NCI-H1105 (cell line): ENCODE data around the gene INA.
A peak's percentile ranks its signal among the peaks of the same experiment; 100 is the strongest.
"Not testable (repeated sequence)": the region's sequence is repeated elsewhere in the genome, so short reads cannot be mapped to it uniquely, and the experiment has no call there.

Experiments
- DNase-seq: peaks from one replicate; lab custom pipeline; 2025; lab: John Stamatoyannopoulos, UW

The INA gene

DNA sequence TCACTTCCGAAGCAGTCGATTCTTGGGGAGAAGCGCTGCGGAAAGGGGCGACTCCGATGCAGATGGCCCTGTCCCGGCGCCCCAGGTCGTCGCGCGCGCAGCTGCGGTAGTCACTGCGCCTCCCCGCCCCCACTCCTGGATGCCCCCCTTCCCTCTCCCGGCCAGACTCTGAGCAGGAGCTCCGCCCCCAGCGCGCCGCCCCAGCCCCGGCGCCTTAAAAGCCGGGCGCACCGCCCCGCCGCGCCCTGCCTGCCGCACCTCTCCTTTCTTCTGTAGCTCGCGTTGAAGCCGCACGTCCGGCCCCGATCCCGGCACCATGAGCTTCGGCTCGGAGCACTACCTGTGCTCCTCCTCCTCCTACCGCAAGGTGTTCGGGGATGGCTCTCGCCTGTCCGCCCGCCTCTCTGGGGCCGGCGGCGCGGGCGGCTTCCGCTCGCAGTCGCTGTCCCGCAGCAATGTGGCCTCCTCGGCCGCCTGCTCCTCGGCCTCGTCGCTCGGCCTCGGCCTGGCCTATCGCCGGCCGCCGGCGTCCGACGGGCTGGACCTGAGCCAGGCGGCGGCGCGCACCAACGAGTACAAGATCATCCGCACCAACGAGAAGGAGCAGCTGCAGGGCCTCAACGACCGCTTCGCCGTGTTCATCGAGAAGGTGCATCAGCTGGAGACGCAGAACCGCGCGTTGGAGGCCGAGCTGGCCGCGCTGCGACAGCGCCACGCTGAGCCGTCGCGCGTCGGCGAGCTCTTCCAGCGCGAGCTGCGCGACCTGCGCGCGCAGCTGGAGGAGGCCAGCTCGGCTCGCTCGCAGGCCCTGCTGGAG is at the start of gene INA:
INA (plus strand) TSS at position 243 of the 817 bp plus-strand sequence; CDS start at position 317, 74 bp downstream.
- peak; percentile 60 for DNase-seq

GRCh38 chr10:103227416-103227815 is 49.5 kb upstream of the INA start:
- no peak for DNase-seq

- no peak for DNase-seq
These were observed 45.8 kb upstream of the INA start for GRCh38 chr10:103231047-103231551.

- DNase-seq: no peak
These were observed 44.7 kb upstream of the INA start for GRCh38 chr10:103232131-103232673.

DNA sequence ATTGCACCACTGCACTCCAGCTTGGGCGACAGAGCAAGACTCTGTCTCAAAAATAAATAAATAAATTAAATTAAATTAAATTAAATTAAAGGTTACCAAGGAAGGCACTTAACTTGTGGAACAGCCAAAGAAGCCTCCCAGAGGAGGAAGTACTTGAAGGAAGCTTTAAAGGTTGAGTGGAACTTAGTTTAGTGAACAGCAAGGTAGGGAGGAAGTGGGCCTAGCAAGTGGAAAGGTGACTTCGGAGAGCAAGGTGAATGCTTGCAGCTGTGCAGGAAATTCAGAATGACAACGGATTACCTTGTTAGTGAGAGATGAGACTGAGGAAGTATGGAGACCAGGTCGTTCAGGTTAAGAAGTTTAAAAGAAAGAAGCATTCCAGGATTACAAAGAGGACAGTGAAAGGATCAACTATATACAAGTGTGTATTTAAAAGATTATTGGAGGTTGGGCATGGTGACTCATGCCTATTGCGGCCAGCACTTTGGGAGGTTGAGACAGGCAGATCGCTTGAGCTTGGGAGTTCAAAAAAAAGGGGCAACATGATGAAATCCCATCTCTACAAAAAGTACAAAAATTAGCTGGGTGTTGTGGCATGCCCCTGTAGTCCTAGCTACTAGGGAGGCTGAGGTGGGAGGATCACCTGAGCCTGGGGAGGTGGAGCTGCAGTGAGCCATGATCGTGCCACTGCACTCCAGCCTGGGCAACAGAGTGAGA is 44.0 kb upstream of the INA start:
- DNase-seq: no peak

- DNase-seq: no peak
These were observed 41.2 kb upstream of the INA start for GRCh38 chr10:103235775-103236174.

DNA sequence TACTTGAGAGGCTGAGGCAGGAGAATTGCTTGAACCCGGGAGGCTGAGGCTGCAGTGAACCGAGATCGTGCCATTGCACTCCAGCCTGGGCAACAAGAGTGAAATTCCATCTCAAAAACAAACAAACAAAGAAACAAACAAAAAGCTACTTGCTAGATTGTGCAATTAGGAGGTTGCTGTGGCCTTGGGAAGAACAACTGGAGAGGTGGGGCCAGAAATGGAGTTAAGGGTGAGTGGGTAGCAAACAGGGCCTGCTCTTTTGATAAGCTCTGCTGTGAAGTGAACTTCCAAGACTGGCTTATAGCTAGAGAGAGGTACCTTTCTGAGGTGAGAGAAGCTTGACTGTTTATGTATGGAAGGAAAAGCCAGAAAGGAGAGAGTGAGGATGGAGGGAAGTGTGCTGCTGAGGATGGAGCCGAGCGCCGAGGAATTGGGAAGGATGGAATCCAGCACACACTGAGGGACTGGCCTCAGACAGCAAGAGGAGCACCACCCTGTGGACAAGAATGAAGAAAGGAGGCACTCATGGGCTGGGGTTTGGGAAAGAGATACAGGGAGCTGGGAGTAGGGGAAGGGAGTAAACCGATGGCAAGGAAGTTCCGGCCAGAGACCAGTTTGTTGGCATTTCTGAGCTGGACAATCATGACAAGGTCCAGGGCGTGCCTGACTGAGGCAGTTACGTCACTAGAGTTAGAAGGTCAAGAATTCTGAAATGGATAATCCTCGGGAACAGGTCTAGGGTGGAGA is 38.3 kb upstream of the INA start:
- DNase-seq: no peak

GRCh38 chr10:103241262-103242011 is 35.5 kb upstream of the INA start:
- no peak for DNase-seq

DNA sequence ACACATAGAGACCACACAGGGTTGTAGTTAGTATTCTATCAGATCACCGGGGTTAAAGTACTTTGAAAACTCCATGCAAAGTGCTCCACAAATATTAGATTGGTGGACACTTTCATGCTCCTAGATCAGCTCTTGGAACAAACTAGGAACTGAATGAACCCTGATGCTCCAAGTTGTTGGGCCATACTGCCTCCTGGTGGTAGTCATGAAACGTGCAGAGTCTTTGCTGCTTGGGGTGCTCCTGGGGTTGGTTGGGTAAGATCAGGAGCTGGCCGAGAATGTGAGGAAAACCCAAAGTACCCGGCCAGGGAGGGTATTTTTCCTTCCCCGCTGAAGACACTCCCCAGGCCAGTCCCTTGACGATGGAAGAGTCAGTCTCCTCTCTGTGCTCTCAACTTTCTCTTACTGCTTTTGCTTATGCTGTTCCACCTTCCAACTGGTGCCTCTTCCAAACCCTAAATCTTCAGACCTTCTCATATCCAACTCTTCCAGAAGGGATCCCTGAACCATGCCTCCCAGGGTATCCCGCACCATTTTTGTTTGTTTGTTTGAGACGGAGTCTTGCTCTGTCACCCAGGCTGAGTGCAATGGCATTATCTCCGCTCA is 32.2 kb upstream of the INA start:
- DNase-seq: no peak

DNA sequence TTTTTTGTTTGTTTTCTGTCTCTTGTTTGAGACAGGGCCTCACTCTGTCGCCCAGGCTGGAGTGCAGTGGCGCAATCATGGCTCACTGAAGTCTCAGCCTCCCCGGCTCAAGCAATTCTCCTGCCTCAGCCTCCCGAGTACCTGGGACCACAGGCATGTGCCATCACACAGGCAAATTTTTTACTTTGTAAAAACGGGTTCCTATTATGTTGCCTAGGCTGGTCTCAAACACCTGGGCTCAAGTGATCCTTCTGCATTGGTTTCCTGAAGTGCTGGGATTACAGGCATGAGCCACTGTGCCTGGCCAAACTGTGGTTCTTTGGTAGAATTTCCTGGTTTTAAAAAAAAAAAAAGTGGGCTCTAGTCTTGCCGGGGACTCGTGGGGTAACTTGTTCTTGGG is 31.4 kb upstream of the INA start, which contains the start of gene RPEL1:
RPEL1 (plus strand) TSS at position 301 of the 400 bp plus-strand sequence. CDS start 110 bp downstream, outside the sequence.
- not testable (repeated sequence) for DNase-seq

- DNase-seq: no peak
These were observed 30.6 kb upstream of the INA start for GRCh38 chr10:103246324-103246723.

GRCh38 chr10:103254113-103254512 is 22.8 kb upstream of the INA start:
- DNase-seq: no peak

- DNase-seq: no peak
These were observed 22.2 kb upstream of the INA start for GRCh38 chr10:103254538-103255325.

- DNase-seq: no peak
These were observed 20.3 kb upstream of the INA start for GRCh38 chr10:103256613-103257012.

- no peak for DNase-seq
These were observed 19.1 kb upstream of the INA start for GRCh38 chr10:103257812-103258211.

- DNase-seq: not testable (repeated sequence)
These were observed 18.0 kb upstream of the INA start for GRCh38 chr10:103258928-103259327.

DNA sequence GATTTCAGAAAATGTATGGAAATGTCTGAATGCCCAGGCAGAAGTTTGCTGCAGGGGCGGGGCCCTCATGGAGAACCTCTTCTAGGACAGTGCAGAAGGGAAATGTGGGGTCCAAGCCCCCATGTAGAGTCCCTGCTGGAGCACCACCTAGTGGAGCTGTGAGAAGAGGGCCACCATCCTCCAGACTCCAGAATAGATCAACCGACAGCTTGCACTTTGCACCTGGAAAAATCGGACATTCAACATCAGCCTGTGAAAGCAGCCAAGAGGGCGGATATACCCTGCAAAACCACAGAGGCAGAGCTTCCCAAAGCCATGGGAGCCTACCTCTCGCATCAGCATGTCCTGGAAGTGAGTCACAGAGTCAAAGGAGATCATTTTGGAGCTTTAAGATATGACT is 16.9 kb upstream of the INA start:
- DNase-seq: no peak

DNA sequence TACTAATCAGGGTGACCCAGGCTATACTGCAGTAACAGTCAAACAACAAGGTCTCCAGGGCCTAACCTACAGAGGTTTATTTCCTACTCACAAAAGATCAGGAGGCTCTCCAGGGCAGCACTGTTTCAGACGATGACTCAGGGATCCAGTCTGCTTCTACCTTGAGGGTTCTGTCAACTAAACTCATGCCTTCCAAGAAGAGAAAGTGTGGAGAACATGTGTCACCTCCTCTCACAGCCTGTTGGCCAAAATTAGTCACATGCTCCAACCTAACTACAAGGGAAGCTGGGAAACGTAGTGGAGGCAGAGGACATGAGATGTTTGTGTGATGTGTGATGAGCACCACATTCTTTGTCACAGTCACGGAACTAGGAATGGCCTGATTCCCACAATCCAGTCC is 14.7 kb upstream of the INA start:
- no peak for DNase-seq

GRCh38 chr10:103265717-103266329 is 11.1 kb upstream of the INA start:
- no peak for DNase-seq

DNA sequence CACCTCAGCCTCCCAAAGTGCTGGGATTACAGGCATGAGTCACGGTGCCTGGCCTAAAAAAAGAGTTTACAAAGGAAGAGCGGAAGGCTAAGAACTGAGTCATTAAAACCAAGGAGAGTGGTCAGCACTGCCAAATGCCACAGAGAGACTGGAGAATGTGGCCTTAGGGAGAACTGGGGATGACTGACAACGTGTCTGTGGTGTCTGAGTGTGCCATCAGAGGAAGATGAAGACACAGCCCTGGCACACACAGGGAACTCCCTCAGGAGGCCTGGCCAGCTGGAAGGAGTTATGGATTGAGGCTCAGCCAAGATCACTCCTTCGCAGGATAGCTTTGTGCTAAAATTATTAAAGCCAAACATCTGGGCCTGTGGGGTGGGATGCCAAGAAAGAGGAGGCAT is 3.9 kb upstream of the INA start:
- DNase-seq: no peak
